Uterus (tissue), 4 donors: ENCODE measurements around the gene SERPINA12. TPM values are rescaled to one million over a fixed set of nuclear protein-coding genes. Genes with fewer than 3 reads are reported as not detected.

Source experiments
- DNase-seq, 2 donors: peaks; one replicate each; pipeline ENCODE4 v3.0.0-alpha.2; 2019 to 2020
- H3K27ac ChIP-seq, 2 donors: fragments of 200-600 bp; sonication (generic); 1 replicate in 1 of 2; 2 replicates in 1 of 2; pipeline ENCODE4 v1.5.1; 2016 to 2018
- H3K27me3 ChIP-seq, 2 donors: fragments of 200-600 bp; sonication (generic); one replicate each; pipeline ENCODE4 v1.5.1; 2018 to 2019; ENCODE audit warnings: control low read depth in 1 of 2
- H3K36me3 ChIP-seq, 2 donors: fragments of 200-600 bp; sonication (generic); one replicate each; pipeline ENCODE4 v1.5.1; 2019; ENCODE audit warnings: control low read depth in 1 of 2
- H3K4me1 ChIP-seq, 2 donors: fragments of 200-600 bp; sonication (generic); one replicate each; pipeline ENCODE4 v1.5.1; 2018 to 2019; ENCODE audit warnings: control low read depth in 1 of 2
- H3K4me3 ChIP-seq, 2 donors: fragments of 200-600 bp; sonication (generic); 1 replicate in 1 of 2; 2 replicates in 1 of 2; pipeline ENCODE4 v1.5.1; 2018 to 2019; ENCODE audit warnings: mild to moderate bottlenecking in 1 of 2
- H3K9me3 ChIP-seq, 2 donors: fragments of 200-600 bp; sonication (generic); one replicate each; pipeline ENCODE4 v1.5.1; 2019; ENCODE audit warnings: control low read depth in 1 of 2
- POLR2A ChIP-seq, 2 donors: fragments of 450-650 bp; IDR thresholded peaks; one replicate each; pipeline ENCODE4 v1.6.1; 2016; ENCODE audit warnings: antibody characterized with exemption in 2 of 2, mild to moderate bottlenecking in 1 of 2, moderate library complexity in 1 of 2
- intact Hi-C: fragments of 100-400 bp; cut with DNase I; formaldehyde crosslinking; loops from one replicate; pipeline ENCODE4 v1.15.1; 2023; ENCODE audit warnings: low total_unique reads
- total RNA-seq, 4 donors: library from RNA; depleted of rRNA in 3 of 4; stranded (reverse); fragments of >200 nt in 3 of 4; gene quantifications; one replicate each; pipeline versions ENCODE4 v1.1.0 to v1.2.4, GENCODE V29; 2014 to 2023
- TF ChIP-seq, protein P1 (sequence below), 4 experiments: fragments of 200-600 bp in 2 of 4; fragments of 450-650 bp in 2 of 4; sonication (generic) in 2 of 4; IDR thresholded peaks; one replicate each; pipeline ENCODE4 v1.5.1; 2016 to 2019; ENCODE audit warnings: antibody characterized with exemption in 4 of 4, mild to moderate bottlenecking in 2 of 4, moderate library complexity in 1 of 4
- donor health status: DM: yes; HTN: yes; CAD: no.

The SERPINA12 gene
- total RNA-seq, 4 donors from 2014 or later, result not detected

DNA sequence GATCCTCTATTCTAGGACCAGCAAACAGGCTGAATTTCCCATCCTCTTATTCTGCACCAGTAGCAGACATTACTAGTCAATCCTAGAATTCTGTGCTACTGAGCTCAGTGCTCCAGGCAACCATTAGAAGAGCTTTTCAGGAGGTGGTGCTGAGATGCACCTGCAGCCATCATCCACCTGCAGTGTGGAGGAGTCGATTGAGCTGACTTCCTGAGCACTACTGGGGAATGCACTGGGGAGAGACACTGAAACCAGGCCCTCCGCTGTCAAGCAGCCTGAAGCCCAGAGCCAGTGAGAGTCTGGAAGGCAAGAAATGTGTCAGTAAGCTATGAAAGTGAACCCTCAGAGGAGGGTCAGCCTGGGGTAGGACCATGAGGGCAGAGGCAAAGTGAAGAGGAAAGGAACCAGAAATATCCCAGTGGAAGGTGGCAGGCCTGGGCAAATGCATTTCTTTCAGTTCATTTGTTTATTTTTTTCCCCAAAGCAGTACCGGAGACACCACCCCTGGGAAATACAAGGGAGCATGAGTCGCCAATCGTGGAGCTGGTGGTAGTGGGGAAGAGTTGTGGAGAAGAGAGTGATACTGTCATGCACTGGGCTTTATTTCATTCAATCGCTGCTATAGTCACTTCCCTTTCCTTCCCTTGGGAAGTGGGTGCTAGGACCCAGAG is 28.9 kb upstream of the SERPINA12 start:
- TF ChIP-seq POLR2A (IDR thresholded peaks at IDR 0.05), result no peak
- TF ChIP-seq, protein P1, sequence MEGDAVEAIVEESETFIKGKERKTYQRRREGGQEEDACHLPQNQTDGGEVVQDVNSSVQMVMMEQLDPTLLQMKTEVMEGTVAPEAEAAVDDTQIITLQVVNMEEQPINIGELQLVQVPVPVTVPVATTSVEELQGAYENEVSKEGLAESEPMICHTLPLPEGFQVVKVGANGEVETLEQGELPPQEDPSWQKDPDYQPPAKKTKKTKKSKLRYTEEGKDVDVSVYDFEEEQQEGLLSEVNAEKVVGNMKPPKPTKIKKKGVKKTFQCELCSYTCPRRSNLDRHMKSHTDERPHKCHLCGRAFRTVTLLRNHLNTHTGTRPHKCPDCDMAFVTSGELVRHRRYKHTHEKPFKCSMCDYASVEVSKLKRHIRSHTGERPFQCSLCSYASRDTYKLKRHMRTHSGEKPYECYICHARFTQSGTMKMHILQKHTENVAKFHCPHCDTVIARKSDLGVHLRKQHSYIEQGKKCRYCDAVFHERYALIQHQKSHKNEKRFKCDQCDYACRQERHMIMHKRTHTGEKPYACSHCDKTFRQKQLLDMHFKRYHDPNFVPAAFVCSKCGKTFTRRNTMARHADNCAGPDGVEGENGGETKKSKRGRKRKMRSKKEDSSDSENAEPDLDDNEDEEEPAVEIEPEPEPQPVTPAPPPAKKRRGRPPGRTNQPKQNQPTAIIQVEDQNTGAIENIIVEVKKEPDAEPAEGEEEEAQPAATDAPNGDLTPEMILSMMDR (IDR thresholded peaks at IDR 0.05), result no peak

DNA sequence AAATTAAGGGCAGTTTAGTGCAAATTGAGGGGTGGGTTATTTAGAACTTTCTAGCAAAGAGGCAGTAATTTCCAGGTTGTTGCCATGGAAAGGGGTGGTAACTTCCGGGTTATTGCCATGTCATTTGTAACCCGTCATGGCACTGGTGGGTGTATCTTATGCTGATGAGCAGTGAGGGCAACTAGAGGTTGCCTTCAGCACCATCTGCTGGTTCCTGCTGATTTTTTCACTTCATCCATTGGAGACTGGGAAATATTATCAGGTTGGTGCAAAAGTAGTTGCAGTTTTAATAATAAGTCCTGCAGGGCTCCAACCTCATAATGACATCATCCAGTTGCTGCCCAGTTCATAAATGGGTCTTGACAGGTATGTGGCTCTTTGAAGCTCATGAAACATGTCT is 27.6 kb upstream of the SERPINA12 start:
- TF ChIP-seq, protein P1 (IDR thresholded peaks at IDR 0.05), result no peak
- TF ChIP-seq POLR2A (IDR thresholded peaks at IDR 0.05), result no peak
- Histone ChIP-seq H3K27ac (no peak overlapping the region), H3K4me1 (no peaks in the 10 kb centered on the region), H3K27me3 (no peaks in the 10 kb centered on the region), H3K36me3 (no peaks in the 10 kb centered on the region), H3K9me3 (no peaks in the 10 kb centered on the region), H3K4me3 (no peak overlapping the region)
- intact Hi-C loops, result no loop called here
- no peak for DNase-seq

More for the DNA sequence above, 28.9 kb upstream of the SERPINA12 start:
- no peaks in the 10 kb centered on the region for H3K27me3 ChIP-seq
- no peaks in the 10 kb centered on the region for H3K9me3 ChIP-seq
- H3K4me1 ChIP-seq, result no peaks in the 10 kb centered on the region
- no peak for DNase-seq
- no peaks in the 10 kb centered on the region for H3K36me3 ChIP-seq
- H3K27ac ChIP-seq, result no peak overlapping the region
- no peak overlapping the region for H3K4me3 ChIP-seq
- intact Hi-C loops, result no loop called here

DNA sequence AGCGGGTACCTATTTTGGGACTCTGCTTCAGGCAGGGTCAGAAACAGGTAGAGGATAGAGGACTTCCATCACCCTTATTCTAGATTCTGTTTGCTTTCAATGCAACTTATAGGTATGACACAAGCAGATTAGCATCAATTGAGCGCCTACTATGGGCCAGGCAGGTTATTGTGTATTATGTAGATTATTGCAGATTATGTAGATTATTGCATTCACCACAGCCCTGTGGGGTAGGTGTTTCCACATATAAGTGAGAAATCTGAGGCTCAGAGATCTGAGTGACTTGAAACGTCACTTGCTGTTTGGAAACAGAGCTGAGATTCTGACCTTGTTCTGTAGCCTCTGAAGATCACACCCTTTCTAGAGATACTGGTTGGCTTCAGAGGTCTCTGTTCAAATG is 26.2 kb upstream of the SERPINA12 start:
- TF ChIP-seq, protein P1 (IDR thresholded peaks at IDR 0.05), result no peak
- TF ChIP-seq POLR2A (IDR thresholded peaks at IDR 0.05), result no peak
- Histone ChIP-seq H3K27ac (no peak overlapping the region), H3K27me3 (no peaks in the 10 kb centered on the region), H3K36me3 (no peaks in the 10 kb centered on the region), H3K4me1 (no peaks in the 10 kb centered on the region), H3K4me3 (no peak overlapping the region), H3K9me3 (no peaks in the 10 kb centered on the region)
- no peak for DNase-seq
- intact Hi-C loops, result no loop called here

DNA sequence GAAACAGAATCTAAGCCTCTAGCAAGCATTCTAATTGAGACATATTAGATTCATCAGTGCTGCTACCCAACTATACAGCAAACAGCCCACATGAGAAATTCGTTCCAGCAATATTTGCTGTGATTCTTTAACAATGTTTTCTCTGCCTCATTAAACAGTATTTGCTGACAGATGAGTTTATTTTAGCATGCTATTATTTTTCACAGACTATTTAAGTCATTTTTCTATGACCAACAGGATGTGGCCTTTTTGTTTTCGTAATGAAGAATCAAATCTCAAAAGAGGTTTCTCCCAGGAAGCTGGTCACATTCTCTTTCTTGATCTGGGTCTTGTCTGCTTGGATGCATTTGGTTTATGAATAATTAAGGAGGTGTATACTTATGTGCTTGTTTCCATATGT is 23.2 kb upstream of the SERPINA12 start:
- intact Hi-C loops, result no loop called here
- Histone ChIP-seq H3K9me3 (no peaks in the 10 kb centered on the region), H3K27ac (no peak overlapping the region), H3K36me3 (no peaks in the 10 kb centered on the region), H3K4me1 (no peaks in the 10 kb centered on the region), H3K27me3 (no peaks in the 10 kb centered on the region), H3K4me3 (no peak overlapping the region)
- DNase-seq, result no peak
- no peak for TF ChIP-seq POLR2A (IDR thresholded peaks at IDR 0.05)
- TF ChIP-seq, protein P1 (IDR thresholded peaks at IDR 0.05), result no peak

DNA sequence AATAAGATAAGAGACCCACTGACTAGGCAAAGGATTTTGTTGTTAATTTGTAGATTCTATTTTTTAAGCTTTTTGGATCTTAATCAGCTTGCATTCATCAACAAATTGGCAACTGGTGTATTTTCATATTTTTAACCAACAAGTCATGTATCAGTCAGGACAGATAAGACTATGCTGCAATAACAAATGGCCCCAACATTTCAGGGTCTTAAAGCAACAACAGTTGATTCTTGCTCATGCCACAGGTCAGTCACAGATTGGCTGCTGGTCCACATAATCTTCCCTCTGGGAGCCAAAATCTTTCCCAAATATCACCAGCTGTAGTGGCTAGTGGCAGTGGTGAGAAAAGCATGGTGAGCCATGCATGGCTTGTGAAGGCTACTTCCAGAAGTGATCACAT is 21.9 kb upstream of the SERPINA12 start:
- intact Hi-C loops, result no loop called here
- Histone ChIP-seq H3K9me3 (no peaks in the 10 kb centered on the region), H3K27ac (no peak overlapping the region), H3K4me1 (no peaks in the 10 kb centered on the region), H3K27me3 (no peaks in the 10 kb centered on the region), H3K4me3 (no peak overlapping the region), H3K36me3 (no peaks in the 10 kb centered on the region)
- TF ChIP-seq POLR2A (IDR thresholded peaks at IDR 0.05), result no peak
- TF ChIP-seq, protein P1 (IDR thresholded peaks at IDR 0.05), result no peak
- no peak for DNase-seq
